NCI-H2196 treated with DMSO at 0.1 percent for 48 hours (cell line): ENCODE results near the gene ZNF660.
A peak's percentile ranks its signal among the peaks of the same experiment; 100 is the strongest.
"Not testable (repeated sequence)": the region's sequence is repeated elsewhere in the genome, so short reads cannot be mapped to it uniquely, and the experiment has no call there.

Experiments
- DNase-seq: peaks from one replicate; lab custom pipeline; 2025; ENCODE audit not compliant: unreplicated experiment; lab: John Stamatoyannopoulos, UW

ZNF660 gene

GRCh38 chr3:44584646-44585501 is at the start of gene ZNF660:
Gene ZNF660 (plus strand): TSS chr3:44584964. CDS start chr3:44594194, 9,230 bp downstream.
- peak; percentile 22 for DNase-seq

GRCh38 chr3:44535364-44535763 is 49.4 kb upstream of the ZNF660 start:
- DNase-seq: no peak

GRCh38 chr3:44544811-44545210 is 40.0 kb upstream of the ZNF660 start:
- DNase-seq: not testable (repeated sequence)

GRCh38 chr3:44554626-44555592 is 29.9 kb upstream of the ZNF660 start, which contains the start of gene ZKSCAN7:
Gene ZKSCAN7 (plus strand): TSS chr3:44555193. CDS start chr3:44557048, 1,855 bp downstream.
- no peak for DNase-seq

- DNase-seq: no peak
Observed at GRCh38 chr3:44555723-44556122, 29.0 kb upstream of the ZNF660 start.

GRCh38 chr3:44557074-44557473 is 27.7 kb upstream of the ZNF660 start:
- no peak for DNase-seq

GRCh38 chr3:44561076-44561475 is 23.7 kb upstream of the ZNF660 start:
- DNase-seq: no peak

- no peak for DNase-seq
Observed at GRCh38 chr3:44562147-44562546, 22.6 kb upstream of the ZNF660 start.

- no peak for DNase-seq
Observed at GRCh38 chr3:44568561-44568960, 16.2 kb upstream of the ZNF660 start.

- no peak for DNase-seq
Observed at GRCh38 chr3:44571024-44571423, 13.7 kb upstream of the ZNF660 start.

- no peak for DNase-seq
Observed at GRCh38 chr3:44576613-44577012, 8.2 kb upstream of the ZNF660 start.

GRCh38 chr3:44577354-44577952 is 7.3 kb upstream of the ZNF660 start:
- not testable (repeated sequence) for DNase-seq

GRCh38 chr3:44578316-44578715 is 6.4 kb upstream of the ZNF660 start:
- DNase-seq: not testable (repeated sequence)

GRCh38 chr3:44578924-44579515 is 5.7 kb upstream of the ZNF660 start:
- not testable (repeated sequence) for DNase-seq

- not testable (repeated sequence) for DNase-seq
Observed at GRCh38 chr3:44579749-44580148, 5.0 kb upstream of the ZNF660 start.

- not testable (repeated sequence) for DNase-seq
Observed at GRCh38 chr3:44580971-44581370, 3.8 kb upstream of the ZNF660 start.

GRCh38 chr3:44596621-44597020 is 11.9 kb downstream of the ZNF660 start:
- DNase-seq: no peak

GRCh38 chr3:44601749-44602148 is 17.0 kb downstream of the ZNF660 start:
- no peak for DNase-seq

GRCh38 chr3:44612678-44613077 is 27.9 kb downstream of the ZNF660 start:
- DNase-seq: no peak

- DNase-seq: peak; percentile 43
Observed at GRCh38 chr3:44624749-44625480, 40.2 kb downstream of the ZNF660 start, which contains the start of gene ZNF197. Gene ZNF197 (plus strand): TSS chr3:44625036. CDS start chr3:44629155, 4,119 bp downstream.
